Stimulated activated CD8-positive, alpha-beta memory T cell treated with anti-CD3 and anti-CD28 coated beads, Interleukin-12 subunit alpha, Interleukin-12 subunit beta, amount 100 ng/mL, for 24 hours (primary cell): Measurements from ENCODE around the gene TRAPPC6A.
"Not testable (repeated sequence)": the region's sequence is repeated elsewhere in the genome, so short reads cannot be mapped to it uniquely, and the experiment has no call there.

Source experiments
- DNase-seq: peaks from one replicate; pipeline ENCODE4 v3.0.0-alpha.2; 2020; ENCODE audit errors: extremely low read depth

TRAPPC6A gene

DNA sequence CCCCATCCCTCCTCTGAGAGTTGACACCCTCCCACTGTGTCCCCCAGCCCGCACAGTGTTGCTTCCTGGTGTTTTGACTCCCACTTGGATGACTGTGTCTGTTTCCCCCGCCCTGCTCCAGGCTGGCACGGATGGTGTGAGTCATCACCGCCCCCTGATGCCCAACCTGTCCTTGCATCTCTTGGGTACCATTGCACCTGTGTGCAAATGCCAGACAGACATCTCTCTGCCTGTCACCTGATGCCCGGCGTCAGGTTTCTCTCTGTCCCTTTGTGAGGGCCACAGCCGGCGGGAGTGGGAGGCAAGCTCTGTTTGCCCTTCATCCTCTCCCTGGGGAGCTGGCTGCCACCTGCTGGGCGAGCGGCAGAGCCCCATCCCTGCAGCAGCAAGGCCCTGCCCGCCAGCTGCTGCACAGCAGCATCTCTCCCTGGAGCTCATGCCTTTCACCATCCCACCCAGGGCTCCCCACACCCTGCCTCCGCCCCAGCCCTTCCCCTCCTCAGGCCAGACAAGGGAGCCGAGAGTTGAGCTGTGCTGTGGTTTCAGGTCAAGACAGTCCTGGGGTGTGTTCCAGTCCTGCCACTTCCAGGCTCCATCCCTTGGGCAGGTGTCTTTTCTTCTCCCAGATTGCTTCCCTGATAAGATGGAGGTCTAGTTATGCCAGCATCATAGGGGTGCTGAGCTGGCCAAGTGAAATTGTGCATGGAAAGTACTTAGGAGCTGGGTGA, 47.0 kb downstream of the TRAPPC6A start:
- DNase-seq = no peak

DNA sequence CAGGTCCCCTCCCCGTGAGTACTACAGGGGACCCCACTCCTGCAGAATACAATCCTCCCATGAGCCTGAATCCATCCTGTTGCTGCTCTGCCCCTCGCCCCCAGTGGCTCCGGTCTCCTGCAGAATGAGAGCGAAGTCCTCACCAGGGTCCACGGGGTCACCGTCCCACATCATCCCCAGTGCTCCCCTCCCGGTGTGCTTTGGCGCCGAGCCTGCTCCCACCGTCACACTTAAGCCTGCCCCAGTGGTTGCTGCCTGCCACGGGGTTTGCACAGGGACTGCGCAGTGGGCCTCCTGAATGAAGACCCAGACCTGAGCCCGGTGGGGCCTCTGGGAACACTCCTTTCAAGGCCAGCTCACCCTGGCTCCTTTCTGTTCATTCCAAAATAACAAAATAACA, 47.8 kb downstream of the TRAPPC6A start:
- DNase-seq = no peak

DNA sequence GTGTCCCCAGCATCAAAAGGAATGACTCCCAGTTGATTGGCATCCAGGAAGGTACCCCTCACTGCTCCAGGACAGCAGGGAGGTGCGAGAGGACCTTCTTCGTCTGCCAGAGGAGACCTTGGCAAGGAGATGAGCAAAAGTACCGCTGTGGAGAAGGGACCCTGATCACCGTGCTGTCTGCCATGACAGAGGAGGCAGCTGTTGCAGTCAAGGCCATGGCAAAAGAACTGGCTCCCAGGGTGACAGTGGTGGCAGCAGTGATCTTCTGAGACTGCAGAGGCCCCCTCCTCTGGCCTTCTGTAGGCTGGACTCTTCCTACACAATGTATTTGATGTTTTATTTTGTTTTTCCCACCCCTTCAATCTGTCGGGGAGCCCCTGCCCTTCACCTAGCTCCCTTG, 49.2 kb downstream of the TRAPPC6A start:
- no peak for DNase-seq

DNA sequence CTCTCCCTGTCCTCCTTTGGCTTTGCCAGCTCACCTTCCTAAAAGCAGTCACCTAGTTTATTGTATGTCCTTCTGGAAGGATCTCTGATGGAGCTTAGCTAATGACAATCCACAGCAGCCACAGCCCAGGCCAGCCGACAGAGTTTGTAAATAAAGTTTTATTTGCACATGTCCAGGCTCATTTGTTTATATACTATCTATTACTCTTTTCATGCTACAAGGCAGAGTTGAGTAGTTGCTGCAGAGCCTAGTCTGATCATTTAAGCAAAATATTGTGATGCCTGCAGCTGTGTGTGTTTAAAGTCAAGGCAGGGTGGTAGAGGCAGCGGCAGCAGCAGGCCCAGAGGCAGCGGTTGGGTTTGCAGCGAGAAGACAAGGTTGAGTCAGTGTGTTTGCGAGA, 49.9 kb downstream of the TRAPPC6A start:
- no peak for DNase-seq

DNA sequence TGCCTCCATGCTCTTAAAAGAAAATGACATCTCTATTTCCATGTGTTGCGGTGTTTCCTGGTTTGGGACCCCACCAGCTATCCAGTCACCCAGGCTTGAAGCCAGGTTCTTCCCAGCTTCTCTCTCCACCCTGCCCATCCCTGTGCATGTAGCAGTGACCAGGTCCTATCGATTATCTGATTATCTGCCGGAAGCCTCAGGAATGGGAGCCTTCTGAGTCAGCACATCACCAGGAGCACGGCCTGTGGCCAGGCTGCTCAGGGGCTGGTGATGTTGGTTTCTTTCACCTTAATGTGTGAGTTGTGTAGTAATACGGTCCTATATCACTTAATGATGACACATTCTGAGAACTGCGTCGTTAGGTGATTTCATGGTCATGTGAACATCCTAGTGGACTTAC, 51.4 kb downstream of the TRAPPC6A start:
- no peak for DNase-seq

DNA sequence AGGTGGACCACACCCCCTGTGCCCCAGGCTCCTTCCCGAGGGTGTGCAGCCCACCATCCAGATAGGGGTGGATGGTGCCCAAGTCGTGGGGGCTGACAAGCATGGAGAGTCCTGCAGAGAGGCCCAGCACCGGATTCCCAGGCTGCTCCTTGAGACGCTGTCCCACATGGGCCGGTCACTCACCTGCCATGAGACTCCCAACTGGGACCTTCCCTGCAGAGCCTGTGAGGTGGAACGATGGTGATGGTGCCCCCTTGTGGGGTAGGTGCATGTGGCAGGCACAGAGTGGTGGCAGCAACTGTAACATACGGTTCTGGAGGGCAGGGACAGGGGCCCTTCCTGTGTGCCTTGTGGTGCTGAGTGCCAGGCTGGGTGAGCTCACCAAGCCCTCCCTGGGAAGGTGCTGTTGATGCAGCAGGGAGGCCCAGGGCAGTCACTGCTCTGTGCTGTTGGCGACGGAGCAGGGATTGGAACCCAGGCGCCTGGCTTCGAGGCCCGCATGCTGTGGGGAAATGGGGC, 52.0 kb downstream of the TRAPPC6A start:
- peak; percentile 30 for DNase-seq

DNA sequence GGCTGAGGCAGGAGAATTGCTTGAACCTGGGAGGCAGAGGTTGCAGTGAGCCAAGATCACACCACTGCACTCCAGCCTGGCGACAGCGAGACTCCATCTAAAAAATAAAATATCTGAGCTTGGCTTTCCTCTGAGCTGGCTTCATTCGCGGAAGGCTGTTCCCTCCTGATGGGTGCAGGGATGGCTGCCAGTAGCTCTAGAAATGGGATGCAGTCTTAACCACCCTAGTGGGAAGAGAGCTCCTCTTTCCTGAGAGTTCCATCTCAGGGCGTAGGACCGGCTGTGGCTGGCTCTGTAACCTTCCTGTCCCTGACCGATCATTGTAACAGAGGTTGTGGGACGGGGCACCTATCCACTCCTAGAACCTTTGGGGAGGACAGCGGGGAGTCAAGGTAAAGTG, 52.7 kb downstream of the TRAPPC6A start:
- no peak for DNase-seq

DNA sequence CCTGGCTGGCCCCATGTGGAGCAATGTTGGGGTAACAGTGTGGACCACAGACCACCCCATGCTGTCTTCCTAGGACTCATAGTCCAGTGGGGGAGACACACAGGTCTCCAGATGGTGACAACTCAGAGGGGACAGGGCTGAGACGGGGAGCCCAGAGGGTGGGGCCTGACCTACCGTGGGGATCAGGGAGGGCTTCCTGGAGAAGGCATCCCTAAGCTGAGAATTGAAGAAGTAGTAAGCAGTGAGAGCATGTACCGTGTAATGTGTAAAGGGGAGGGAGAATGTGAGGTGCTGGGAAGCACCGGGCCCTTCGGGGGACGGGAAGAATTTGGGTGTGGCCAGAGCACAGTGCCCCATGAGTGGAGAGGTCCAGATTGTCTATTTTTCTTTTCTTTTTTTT, 54.0 kb downstream of the TRAPPC6A start:
- no peak for DNase-seq

DNA sequence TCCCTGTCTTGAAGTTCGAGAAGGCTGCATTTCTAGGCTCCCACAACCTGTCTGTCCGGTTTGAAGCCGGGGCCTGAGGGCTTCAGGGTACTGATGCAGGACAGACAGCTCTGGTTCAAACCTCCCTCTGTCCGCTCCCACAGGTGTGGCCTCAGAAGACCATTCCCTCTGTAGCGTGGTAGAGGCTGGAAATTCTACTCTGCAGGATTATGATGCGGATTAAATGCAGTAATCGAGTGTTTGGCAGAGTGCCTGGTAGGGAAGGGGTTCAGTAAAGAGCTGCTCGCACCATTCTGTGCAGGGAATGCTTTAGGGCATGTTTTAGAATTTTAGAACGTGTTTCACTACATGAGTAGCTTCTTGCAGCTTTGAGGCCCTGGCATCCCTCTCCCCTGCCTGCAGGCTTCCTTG, 54.6 kb downstream of the TRAPPC6A start:
- no peak for DNase-seq

DNA sequence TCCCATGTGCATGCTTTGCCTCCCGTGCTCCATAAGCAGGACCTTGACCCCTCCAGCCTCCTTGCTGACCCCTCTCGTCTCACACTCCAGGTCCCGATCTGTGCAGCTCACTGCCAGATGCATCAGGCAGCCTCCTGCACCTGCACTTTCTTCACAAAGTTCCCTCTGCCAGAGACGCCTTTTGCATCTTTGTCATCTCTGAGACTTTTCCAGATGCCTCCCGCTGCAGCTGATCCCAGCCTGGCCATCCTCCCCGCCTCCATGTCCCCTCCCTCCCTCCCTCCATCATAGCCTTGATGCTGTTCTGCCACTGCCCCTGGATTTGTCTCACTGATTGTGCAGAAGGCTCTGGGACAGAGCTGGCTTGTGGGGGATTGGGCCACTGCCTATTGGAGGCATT, 55.2 kb downstream of the TRAPPC6A start:
- DNase-seq = no peak

DNA sequence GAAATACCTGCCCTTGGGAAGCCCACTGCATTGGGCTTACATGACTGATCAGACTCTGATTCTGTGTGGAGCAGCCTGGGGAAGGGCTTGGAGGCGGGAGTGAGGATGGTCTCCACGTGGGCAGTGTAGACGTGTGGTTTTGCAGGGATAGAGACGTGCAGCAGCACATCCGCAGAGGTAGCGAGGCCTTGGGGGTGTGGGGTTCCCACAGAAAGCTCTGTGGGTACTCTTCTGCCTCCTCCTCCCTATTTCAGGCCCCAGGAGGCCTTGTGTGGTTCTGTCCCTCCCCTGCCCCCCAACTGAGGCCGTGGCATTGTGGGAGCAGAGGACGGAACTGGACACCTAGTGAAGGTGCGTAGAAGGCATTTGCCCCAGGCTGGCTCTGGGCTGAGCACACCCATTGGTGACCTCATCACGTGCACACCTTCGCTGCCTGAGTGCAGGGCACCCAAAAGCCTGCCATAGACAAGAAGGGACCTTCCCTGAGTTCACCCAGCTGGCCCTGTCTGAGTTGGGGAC, 56.2 kb downstream of the TRAPPC6A start:
- DNase-seq = no peak

DNA sequence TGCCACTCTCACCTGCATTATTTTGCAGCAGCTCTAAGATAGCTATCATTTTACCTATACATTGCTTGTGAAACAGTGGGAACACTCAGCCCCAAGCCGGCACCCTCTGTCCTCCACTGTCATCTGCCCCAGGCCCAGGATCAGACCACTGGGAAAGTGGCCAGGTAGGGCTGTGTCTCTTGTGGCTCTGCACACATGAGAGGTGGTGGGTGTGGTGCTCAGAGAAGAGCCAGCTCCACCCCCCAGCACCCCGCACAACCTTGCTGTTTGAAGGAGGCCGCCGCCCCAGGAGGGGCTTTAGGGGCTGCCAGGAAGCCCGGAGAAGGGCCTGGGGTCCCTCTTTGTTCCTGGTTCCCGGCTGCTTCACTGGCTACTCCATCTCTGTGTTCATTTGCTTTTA, 58.5 kb downstream of the TRAPPC6A start:
- DNase-seq = no peak

DNA sequence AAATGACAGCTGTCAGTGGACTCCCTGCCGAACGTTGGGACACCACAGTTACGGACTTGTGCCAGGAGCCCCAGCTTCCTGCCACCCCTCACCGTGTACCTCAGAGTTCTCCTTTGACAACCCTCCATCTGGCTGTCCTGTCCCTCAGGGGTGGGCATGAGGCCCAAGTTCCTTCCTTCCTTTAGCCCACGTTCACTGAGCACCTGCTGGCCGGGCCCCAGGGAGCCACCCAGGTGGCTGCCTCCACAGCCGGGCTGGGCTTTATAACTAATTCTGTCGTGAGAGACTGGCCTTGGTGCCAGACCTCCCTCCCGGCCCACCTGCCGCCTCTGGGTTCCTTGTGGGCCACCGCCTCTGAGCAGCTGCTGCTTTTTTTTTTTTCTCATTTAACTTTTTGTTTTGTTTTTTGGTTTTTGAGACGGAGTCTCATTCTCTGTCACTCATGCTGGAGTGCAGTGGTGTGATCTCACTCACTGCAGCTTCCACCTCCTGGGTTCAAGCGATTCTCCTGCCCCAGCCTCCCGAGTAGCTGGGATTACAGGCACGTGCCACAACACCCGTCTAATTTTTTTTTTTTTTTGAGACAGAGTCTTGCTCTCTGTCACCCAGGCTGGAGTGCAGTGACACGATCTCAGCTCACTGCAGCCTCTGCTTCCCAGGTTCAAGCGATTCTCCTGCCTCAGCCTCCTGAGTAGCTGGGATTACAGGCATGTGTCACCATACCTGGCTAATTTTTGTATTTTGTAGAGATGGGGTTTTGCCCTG, 59.3 kb downstream of the TRAPPC6A start:
- not testable (repeated sequence) for DNase-seq

DNA sequence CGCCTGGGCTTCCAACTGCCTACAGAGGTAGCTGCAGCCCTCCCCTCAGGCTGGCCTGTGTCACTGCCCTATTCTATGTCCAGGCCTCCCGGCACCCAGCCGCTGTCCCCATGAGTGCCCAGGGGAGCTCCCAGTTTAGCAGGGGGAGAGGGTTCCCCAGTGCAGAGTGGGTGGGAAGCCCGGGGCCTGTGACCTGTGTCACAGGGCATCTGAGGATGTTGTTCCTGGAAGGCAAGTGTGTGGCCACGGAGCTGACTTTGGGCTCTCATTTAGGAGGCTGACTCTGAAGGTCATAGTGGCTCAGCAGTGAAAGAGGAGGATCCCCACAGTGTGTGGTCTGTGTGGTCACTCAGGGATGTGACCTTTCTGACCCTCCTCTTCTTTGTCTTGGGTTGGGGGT, 59.9 kb downstream of the TRAPPC6A start:
- no peak for DNase-seq

DNA sequence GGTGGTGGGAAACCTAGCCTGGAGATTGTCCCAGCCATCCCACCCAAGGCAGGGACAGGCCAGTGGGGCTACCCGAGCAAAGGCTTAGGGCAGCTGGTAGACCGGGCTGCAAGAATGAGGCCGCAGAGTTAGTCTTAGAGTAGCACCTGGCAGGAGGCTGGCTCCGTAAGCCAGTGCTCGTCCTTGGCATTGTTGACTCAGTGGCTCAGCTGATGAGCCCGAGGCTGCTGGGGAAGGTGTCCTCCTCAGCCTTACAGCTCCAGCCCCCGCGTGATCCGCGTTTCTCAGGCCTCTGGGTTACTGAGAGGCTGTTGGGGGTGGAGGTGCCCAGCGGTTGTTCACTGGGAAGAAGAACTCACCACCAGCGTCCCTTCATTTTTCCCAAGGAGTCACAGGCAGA, 60.4 kb downstream of the TRAPPC6A start:
- no peak for DNase-seq

DNA sequence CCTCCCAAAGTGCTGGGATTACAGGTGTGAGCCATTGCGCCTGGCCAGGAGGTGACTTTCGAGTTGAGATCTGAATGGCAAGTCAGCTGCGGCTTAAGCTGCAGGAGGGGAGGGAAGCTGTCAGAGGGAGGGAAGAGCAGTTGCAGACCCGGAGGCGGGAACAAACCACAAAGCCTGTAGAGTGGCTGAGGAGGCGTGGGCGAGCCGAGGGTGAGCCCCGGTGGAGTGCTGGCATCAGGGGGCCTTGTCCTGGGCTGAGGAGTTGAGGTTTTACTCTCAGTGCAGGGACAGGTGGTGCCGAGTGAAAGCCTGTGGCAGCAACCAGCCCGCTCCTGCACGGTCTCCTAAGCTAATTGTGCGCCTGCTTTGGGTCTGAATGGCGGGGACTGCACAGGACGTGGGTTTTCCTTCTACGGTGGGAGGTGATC, 60.9 kb downstream of the TRAPPC6A start:
- DNase-seq = no peak

DNA sequence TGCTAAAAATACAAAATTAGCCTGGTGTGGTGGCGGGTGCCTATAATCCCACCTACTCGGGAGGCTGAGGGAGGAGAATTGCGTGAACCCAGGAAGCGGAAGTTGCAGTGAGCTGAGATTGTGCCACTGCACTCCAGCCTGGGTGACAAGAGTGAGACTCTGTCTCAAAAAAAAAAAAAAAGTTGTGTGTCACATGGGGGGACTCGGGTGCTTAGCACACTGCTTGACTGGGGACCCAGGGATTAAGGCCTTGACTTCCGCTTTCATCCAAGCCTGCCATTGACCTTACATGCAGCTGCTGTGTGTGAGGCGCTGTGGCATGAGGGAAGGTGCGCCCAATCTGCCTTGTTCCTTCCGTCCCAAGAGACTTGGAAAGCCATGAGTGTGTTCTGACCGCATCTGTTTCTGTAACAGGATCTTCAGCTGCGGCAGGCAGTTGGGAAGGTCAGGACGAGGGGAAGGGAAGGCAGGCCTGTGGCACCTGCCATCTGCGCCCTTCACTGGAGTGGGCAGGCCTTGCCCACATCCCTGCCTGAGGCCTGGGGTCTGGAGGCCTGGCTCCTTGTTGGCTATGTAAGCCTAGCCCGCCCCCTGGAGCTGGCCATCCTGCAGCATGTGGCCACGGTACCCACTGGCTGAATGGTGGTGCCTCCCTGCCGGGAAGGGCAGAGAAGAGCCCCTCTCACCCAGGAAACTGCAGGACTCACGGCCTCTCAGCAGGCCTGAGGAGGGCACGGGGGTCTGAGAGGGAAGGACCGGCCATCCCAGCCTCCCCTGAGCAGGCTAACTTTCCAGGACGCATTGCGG, 62.0 kb downstream of the TRAPPC6A start:
- no peak for DNase-seq

DNA sequence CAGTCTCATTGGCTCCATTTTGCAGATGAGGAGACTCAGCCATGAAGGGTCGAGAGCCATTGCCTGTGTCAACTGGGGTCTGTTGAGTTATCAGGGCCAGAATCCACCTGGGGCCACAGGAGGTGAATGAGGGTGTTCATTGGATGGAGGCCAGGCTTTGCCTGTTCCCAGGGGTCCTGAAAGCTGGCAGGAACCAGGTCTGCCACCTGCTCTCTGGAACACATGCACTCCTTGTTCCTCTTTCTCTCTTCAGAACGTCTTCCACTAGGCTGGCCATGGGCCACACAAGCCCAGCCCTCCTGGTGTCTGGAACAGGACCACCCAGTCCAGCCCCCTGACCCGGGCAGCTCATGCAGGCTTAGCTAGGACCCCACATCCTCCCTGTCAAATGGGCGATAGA, 63.9 kb downstream of the TRAPPC6A start:
- no peak for DNase-seq

DNA sequence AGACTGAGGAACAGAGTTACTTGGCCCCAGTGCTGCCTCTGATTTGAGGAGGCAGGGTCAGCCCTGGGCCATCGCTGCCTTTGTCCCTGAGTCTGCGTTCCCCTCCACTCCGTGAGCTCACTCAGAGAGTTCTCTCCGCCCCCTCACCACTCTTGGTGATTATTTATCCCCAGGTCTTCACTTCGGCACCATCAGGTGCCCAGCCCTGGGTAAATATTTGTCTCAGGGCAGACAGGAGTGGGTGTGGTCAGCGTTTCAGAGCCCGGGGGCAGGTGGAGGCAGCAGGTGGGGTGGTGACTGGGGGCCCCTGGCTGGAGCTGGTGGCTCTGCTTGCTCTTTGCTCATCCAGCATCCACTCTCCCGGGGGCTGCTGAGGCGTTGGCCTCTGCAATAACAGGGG, 64.4 kb downstream of the TRAPPC6A start:
- no peak for DNase-seq
